ENCODE data around the gene GNG3.

DNA sequence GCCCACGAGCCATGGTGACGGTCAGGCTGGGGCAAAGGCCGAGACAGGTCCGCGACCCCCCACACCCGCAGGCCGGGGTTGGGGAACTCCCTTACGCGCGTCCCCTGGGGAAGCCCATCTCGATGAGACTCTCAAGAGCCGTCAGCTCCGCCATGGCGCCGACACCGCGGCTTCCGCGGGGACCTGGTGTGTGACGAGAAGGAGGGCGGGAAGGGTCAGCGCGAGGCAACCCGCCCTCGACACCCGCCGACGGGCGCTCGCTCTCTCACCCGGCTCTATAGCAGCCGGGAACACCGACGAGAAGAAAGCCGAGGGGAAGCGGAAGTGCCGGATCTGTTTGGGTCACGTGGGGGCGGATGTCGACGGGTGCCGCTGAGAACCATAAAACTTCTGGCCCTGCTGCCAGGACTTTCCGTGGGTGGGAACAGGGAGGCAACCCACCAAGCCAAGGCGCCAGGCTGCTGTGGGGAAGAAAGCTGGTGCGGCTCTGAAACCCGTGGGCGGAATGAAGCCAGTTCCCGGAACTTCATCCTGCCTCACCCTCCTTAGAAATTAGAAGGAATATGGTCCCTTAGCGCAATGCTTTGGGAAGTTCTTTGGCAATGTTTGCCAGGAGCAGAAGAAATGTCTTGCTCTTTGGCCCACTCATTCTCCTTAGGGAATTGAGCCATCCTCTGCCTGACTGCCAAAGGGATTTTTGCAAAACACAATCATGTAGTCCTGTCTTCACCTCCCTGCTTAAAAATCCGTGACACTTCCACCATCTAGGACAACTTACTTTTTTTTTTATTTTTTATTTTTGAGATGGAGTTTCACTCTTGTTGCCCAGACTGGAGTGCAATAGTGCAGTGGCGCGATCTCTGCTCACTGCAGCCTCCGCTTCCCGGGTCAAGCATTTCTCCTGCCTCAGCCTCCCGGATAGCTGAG is 28.4 kb upstream of the GNG3 start, which contains the start of gene UBXN1:
- no peak for TF ChIP-seq EZH2phosphoT487 (IDR thresholded peaks at IDR 0.05; ENCODE audit: low read depth, severe bottlenecking, unreplicated experiment)
- TF ChIP-seq, protein P1, sequence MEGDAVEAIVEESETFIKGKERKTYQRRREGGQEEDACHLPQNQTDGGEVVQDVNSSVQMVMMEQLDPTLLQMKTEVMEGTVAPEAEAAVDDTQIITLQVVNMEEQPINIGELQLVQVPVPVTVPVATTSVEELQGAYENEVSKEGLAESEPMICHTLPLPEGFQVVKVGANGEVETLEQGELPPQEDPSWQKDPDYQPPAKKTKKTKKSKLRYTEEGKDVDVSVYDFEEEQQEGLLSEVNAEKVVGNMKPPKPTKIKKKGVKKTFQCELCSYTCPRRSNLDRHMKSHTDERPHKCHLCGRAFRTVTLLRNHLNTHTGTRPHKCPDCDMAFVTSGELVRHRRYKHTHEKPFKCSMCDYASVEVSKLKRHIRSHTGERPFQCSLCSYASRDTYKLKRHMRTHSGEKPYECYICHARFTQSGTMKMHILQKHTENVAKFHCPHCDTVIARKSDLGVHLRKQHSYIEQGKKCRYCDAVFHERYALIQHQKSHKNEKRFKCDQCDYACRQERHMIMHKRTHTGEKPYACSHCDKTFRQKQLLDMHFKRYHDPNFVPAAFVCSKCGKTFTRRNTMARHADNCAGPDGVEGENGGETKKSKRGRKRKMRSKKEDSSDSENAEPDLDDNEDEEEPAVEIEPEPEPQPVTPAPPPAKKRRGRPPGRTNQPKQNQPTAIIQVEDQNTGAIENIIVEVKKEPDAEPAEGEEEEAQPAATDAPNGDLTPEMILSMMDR (IDR thresholded peaks at IDR 0.05; ENCODE audit: poor library complexity): no peak
